Breast epithelium (tissue), 3 donors: Measurements from ENCODE around the gene C1GALT1.

Source experiments
- CTCF ChIP-seq, 3 donors: fragments of 450-650 bp; IDR thresholded peaks; one replicate each; pipeline ENCODE4 v1.5.1; 2016 to 2017; ENCODE audit warnings: antibody characterized with exemption in 3 of 3, mild to moderate bottlenecking in 3 of 3, moderate library complexity in 3 of 3
- POLR2A ChIP-seq: fragments of 450-650 bp; IDR thresholded peaks from one replicate; pipeline ENCODE4 v1.6.1; 2016; ENCODE audit warnings: antibody characterized with exemption, mild to moderate bottlenecking, moderate library complexity

DNA sequence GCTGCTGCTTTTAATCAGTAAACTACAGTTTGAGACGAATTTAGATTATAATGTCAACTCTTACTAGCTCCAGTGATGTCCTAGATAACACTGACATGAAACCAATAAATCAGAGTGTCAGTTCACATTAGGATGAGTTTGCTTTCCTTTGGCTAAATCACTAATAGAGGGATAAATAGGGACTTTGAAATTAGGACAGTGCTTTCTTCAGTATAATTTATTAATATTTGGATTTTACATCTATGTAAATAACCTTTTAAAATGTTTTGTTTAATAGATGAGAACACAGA is 55.6 kb downstream of the C1GALT1 start:
- no peak for TF ChIP-seq CTCF (IDR thresholded peaks at IDR 0.05)
- no peak for TF ChIP-seq POLR2A
